ENCODE measurements around the gene CLDN10.

Gene CLDN10

DNA sequence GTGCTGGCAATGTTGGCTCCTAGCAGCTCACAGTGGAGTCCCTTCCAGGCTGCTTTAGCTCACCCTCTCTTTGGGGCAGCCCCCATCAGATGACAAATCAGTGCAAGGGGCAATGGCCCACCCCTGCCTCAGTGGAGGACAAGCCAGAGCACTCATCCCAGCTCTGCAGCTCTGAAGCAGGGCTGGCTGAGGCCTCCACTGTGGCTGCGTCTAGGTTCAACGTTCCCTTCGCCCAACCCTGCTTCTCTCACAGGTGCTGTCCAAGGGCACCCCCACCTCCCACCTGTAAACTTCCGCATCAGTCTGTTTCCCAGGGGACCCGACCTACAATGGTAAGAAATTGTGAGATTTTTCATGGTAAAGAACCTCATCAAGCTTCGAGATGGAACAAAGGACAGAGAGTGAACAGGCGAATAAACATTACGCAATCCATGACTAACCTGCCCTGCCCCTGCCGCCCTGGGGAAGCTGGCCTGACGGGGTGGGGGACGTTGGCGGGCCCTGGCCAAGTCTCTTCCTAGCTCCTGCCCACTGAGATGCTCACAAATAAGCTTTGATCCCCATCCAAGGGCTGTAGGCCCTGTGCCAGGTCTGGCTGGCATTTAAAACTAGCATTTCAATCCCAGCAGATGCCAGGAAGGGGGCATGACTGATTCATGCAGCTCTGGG, 51.5 kb downstream of the CLDN10 start:
- DNase-seq = no peak

DNA sequence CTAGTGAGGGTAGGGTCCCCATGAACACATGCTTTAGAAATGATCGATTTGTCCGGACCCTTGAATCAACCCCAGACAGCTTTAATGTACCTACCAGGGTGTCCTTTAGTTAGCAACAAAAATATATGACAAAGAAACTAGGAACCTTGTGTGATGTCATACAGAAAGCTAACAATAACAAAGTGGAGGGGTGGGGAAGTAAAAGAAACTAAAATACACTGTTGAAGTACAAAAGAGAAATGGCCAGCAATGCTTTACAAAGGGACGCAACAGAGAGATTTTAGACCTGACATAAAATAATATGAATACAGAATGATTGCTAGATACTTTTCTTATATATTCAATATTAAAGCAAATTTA, 52.0 kb downstream of the CLDN10 start:
- no peak for DNase-seq

DNA sequence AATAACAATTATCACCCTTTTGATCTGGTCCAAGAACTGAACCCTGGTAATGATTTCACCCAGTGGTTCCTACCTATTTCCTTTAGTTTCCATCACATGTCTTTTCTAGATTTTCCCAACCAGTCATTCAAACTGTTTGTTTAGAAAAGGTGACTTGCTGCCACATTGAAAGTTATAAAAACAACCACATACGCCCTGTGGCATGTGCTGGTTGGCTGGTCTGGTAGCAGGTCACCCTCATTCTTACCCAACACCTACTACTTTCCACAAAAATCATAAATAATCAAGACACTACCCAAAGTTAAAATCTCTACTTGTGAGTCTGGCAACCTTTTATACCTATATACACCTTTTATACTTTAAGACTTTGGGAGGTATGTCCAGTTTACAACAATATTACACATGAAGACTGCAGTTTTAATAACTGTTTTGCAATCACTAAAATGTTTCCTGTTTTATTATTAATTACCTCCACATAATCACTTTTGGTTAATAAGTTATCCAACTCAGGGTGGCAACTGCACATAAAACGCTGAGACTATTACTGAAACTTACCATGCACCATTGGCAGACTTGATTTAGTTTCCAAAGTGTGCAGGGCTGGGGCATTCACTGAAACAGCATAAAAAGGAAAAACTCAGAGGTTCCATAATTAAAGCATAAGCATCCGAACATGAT, 53.1 kb downstream of the CLDN10 start:
- no peak for DNase-seq

DNA sequence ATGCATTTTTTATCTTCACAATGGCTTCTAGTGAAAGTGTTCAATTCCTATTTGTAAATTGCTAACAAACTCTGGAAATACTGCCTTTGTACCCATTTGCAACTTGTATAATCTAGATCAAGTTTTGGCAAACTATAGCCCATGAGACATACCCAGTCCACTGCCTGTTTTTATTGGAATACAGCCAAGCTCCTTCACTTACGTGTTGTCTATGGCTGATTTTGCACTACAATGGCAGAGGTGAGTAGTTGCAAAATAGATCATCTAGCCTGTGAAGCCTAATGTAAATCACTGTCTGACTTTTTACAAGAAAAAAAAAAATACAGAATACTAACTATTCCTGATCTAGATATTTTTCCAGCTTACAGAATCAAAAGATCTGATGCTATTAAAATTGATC, 54.8 kb downstream of the CLDN10 start:
- DNase-seq = no peak

DNA sequence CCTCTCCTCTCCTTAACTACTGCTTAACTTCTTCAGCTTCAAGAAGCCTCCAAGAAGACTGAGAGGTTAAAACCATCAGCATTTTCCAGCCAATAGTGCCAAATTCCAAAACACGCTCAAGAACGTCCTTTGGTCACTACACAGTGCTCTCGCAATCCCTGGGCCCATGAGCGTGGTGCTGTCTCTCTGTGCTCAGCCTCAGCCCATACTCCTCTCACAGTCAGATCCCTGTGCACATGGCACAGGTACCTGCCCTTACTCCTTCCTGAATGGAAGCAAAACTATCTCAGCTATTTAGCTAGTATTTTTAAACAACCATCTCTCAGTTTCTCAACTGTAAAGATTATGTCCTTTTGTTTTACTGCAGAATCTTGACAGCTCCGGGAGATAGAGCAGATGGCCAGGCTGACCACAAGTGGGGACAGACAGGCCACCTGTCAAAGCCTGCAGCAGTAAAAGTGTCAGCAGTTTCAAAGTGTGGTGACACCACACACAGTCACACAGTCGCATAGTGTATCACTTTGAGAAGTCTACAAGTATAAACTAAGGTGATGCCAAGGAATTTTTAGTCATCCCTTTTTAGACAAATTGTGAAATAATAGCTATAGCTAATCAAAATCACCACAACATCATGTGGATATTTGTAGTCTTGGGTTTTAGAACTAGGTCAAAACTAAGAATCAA, 56.3 kb downstream of the CLDN10 start:
- DNase-seq = no peak

DNA sequence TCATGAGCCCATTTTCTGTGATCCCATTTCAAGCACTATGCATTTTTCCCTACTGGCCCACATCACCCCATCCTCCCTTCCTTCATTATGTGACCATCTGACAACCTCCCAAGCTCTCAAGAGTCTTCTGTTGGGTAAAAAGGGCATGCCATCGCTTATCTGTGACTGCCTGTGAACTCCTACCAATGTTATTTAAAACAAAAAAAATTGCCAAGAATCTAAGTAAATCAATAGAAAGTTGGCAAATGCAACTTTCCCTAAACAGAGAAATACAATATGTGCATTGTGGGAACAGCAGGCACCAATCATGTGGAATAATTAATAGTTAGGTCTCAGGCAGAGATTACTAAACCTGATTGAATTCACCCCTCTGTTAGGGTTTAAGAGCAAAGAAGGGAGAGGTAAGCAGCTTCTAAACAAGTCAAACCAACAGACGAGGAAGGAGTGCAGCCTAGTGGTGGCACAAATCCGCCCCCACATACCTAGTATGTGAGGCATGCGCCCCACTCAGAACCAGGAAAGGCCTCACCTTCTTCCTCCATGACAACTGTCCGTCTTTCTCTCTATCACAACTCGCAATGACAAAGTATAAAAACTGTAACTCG, 62.2 kb downstream of the CLDN10 start:
- DNase-seq = no peak

DNA sequence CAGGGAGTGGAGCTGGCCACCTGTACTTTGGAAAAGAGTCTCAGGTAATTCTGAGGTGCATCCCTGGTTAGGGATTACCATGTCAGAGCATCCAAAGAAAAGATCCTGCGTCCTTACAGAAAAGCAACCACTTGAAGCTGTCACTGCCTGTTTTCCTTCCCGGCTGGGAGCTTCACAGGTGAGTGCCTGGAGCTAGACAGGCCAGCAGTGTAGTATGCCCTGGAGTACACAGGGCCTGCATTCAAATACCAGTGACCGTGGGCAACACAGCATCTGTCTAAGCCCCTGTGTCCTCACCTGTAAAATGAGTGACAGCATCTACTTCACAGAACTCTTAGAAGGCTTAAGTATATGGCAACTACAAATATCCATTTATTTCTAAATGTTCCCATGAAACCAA, 63.0 kb downstream of the CLDN10 start:
- DNase-seq = no peak

DNA sequence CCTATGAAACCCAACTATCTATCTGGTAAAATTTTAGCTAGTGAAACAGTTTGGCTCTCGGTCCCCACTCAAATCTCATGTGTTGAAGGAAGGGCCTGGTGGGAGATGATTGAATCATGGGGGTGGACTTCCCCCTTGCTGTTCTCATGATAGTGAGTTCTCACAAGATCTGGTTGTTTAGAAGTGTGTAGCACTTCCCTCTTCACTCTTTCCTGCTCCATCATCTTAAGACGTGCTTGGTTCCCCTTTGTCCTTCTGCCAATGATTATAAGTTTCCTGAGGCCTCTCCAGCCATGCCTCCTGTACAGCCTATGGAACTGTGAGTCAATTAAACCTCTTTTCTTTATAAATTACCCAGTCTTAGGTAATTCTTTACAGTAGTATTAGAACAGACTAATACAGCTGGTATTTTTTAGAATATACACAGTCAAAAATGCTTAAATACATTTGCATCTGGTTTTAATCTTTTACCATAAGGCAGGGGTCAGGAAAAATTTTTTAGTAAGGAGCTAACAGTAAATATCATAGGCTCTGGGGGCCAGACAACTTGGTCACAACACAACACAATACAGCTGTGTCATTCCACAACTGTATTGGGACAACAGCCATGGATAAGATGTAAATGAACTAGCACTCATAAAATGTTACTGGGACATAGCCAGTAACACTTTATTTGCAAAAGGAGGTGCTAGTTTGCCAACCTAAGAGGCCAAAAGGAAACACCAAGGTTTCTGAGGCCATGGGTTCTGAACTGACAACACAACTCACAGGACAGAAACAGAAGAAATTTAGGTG, 67.7 kb downstream of the CLDN10 start:
- no peak for DNase-seq

DNA sequence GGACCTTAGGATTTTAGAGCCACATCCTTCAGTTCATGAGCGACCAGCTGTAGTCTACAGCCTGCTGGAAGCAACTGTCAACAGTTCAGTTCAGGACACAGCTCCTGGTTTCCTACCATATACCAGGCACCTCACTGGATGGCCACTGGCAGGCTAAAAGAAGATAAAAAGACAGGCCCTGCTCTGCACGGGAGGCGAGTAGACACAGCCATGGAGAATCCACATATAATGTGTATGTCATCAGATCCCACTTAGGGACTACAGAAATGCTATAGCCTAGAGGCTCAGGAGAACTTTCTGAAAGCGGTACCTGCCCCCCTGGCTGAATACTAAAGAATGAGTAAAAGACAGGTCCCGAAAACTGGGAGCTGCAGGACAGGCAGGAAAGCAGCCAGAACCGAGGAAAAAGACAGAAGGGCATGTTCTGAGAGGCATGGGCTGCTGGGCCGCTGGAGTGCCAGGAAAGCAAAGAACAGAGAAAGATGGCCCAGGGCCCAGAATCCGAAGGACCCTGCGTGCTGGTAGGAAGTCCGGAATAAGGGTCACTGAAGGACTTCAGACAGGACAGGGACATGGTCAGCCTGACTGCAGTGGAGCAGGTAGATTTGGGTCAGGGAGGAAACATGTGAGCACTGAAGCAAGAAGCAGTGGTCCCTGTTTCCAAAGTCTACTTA, 68.4 kb downstream of the CLDN10 start:
- no peak for DNase-seq

DNA sequence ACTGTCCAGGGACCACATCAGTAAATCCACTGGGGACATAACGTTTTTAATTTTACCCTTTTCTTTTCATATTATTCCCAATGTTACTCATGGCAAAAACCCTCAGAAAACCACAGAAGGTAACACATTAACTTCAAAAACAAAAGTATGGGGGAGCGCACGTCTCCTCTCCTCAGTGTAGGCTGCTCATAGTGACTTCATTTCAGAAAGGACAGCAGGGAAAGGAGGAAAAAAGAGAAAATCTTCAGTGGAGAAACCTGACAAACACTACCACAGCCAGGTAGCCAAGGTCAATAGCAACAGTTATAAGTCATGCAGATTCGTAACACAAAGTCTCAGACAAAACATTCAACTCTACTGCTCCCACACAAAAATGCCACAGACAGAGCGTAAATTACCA, 70.6 kb downstream of the CLDN10 start:
- no peak for DNase-seq

DNA sequence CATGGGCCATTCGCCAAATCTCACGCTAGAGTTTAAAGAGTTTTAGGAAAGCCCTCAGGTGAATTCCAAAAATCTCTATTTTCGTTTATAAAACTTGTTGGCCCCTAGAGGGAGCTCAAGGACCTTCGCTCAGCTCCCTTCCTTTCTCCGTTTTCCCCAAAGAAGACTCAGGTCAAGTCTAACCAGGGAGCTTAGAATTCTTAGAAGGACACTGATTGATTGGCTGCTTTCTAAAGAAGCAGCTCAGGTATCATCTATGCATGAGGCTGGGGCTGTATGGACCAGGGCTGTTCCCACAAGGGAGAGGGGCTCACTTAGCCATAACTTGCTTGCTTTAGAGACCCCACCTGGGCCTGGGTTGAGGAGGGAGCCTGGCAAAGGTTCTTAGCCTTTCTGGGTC, 71.5 kb downstream of the CLDN10 start:
- DNase-seq = no peak

DNA sequence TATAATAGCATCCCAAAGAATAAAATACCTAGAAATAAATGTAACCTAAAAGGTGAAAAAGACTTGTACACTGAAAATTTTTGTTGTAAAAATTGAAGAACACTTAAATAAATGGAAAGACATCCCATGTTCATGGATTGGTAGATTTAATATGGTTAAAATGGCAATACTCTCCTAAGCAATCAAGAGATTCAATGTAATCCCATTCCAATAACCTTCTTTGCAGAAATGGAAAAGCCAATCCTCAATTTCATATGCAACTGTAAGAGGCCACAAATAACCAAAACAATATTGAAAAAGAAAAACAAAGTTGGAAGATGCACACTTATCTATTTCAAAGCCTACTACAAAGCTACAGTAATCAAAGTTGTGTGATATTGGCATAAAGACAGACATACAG, 74.2 kb downstream of the CLDN10 start:
- DNase-seq = no peak

DNA sequence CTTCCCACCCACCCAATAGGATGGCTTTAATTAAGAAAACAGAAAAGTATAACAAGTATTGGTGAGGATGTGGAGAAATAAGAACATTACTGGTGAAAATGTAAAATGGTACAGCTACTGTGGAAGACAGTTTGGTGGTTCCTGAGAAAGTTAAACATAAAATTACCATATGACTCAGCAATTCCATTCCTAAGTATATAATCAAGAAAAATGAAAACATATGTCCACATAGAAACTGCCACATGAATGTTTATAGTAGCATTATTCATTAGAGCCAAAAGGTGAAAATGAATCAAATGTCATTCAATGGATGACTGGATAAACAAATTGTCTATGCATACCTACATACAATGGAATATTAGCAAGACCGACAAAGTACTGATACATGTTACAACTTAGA, 75.1 kb downstream of the CLDN10 start:
- DNase-seq = no peak

DNA sequence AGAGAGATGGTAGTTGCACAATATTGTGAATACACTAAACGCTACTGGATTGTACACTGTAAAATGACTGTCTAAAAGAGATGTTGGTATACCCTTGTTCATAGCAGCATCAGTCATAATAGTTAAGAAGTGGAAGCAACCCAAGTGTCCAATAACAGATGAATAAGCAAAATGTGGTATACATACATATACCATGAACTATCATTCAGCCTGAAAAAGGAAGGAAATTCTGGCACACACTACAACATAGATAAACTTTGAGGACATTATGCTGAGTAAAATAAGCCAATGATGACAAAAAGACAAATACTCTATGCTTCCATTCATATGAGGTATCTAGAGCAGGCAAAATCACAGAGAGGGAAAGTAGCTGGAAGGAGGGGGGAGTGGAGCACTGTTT, 76.0 kb downstream of the CLDN10 start:
- DNase-seq = no peak

DNA sequence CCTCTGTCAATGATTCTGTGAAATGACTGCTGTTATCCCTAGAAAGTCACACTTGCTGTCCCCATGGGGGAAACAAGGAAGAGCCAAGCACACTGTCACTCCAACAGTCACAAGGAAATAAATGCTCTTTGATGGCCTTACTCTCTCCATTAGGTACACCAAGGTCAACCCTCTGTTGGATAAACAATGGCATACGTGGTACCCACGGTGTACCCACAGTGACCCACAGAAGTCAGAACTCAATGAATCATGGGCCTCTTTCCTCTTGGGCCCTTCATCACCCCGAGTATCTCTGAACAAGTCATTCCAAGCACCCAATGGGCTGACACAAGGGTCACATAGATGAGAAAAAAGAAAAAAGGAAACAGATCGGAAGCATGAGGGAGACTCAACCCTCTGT, 76.6 kb downstream of the CLDN10 start:
- DNase-seq = no peak

Data from NCI-H2081 treated with DMSO at 0.1 percent for 48 hours (cell line).